PC-9 (cell line): Measurements from ENCODE around the gene CDKN1C. TPM values are rescaled to one million over a fixed set of nuclear protein-coding genes. Genes with fewer than 3 reads are reported as not detected.

Experiments used
- BruUV-seq: library from RNA; stranded (reverse); fragments of 400-500 nt; replicated peaks from 2 replicates; lab custom pipeline; 2021; lab: Mats Ljungman, UMichigan
- CTCF ChIA-PET: fragments of 300-600 bp; sonication (Branson Sonifier 250); formaldehyde crosslinking; loops from one replicate; lab custom pipeline; 2022; ENCODE audit warnings: antibody characterized with exemption; lab: Charles Lee
- POLR2A ChIA-PET: fragments of 300-600 bp; sonication (Branson Sonifier 250); formaldehyde crosslinking; loops from one replicate; lab custom pipeline; 2022; ENCODE audit warnings: antibody characterized with exemption; ENCODE audit not compliant: unreplicated experiment; lab: Charles Lee
- DNase-seq, 2 experiments: peaks; one replicate each; pipeline versions ENCODE4 v3.0.0 to v3.0.0-alpha.2; 2015 to 2022; ENCODE audit warnings: mixed read lengths in 1 of 2
- H2AFZ ChIP-seq: fragments of 200-600 bp; sonication (generic); 2 replicates; pipeline ENCODE4 v1.8.1; 2017; ENCODE audit warnings: antibody characterized with exemption
- H3F3A ChIP-seq: fragments of 200-600 bp; sonication (generic); 2 replicates; pipeline ENCODE4 v1.8.1; 2017; ENCODE audit warnings: antibody characterized with exemption, mild to moderate bottlenecking, low read depth; ENCODE audit not compliant: insufficient read depth
- H3K27ac ChIP-seq: fragments of 200-600 bp; sonication (generic); 2 replicates; pipeline ENCODE4 v1.6.1; 2016; ENCODE audit warnings: mixed run types
- H3K27me3 ChIP-seq: fragments of 200-600 bp; sonication (generic); 2 replicates; pipeline ENCODE4 v1.6.1; 2016; ENCODE audit warnings: low read depth, mixed run types; ENCODE audit not compliant: insufficient read depth
- H3K36me3 ChIP-seq: fragments of 200-600 bp; sonication (generic); 2 replicates; pipeline ENCODE4 v1.6.1; 2016; ENCODE audit warnings: low read depth, mixed run types
- H3K4me1 ChIP-seq: fragments of 200-600 bp; sonication (generic); replicated peaks from 2 replicates; pipeline ENCODE4 v1.6.1; 2016; ENCODE audit warnings: mixed run types; ENCODE audit not compliant: insufficient read depth
- H3K4me2 ChIP-seq: fragments of 200-600 bp; sonication (generic); 2 replicates; pipeline ENCODE4 v1.6.1; 2017; ENCODE audit warnings: mixed run types
- H3K4me3 ChIP-seq: fragments of 200-600 bp; sonication (generic); 2 replicates; pipeline ENCODE4 v1.6.1; 2016; ENCODE audit warnings: mixed run types
- H3K79me2 ChIP-seq: fragments of 200-600 bp; sonication (generic); 2 replicates; pipeline ENCODE4 v1.6.1; 2017; ENCODE audit warnings: low read depth, mixed run types
- H3K9me2 ChIP-seq: fragments of 200-600 bp; sonication (generic); 2 replicates; pipeline ENCODE4 v1.8.1; 2017; ENCODE audit warnings: mild to moderate bottlenecking; ENCODE audit not compliant: insufficient read depth
- H3K9me3 ChIP-seq: fragments of 200-600 bp; sonication (generic); 2 replicates; pipeline ENCODE4 v1.8.1; 2016; ENCODE audit warnings: low read depth; ENCODE audit not compliant: insufficient read depth
- H4K20me1 ChIP-seq: fragments of 200-600 bp; sonication (generic); 2 replicates; pipeline ENCODE4 v1.8.1; 2017; ENCODE audit not compliant: insufficient read depth
- CTCF ChIP-seq: fragments of 200-600 bp; sonication (generic); conservative IDR thresholded peaks from 2 replicates; pipeline ENCODE4 v1.6.1; 2017; ENCODE audit warnings: mixed run types, antibody characterized with exemption, mild to moderate bottlenecking, moderate library complexity
- EZH2 ChIP-seq: fragments of 200-600 bp; sonication (generic); IDR thresholded peaks from 2 replicates; pipeline ENCODE4 v1.8.0; 2017; ENCODE audit warnings: antibody characterized with exemption, low read depth
- intact Hi-C: fragments of 100-400 bp; cut with micrococcal nuclease; formaldehyde crosslinking; loops from one replicate; pipeline ENCODE4 v1.10.0; 2022; ENCODE audit not compliant: unreplicated experiment
- total RNA-seq: library from RNA; stranded (reverse); gene quantifications from 2 replicates; pipeline ENCODE4 v1.2.3, GENCODE V29; 2021

The CDKN1C gene
- total RNA-seq, 1 experiment from 2014 or later = 5.1 TPM

- H4K20me1 ChIP-seq = no peaks in the 10 kb centered on the region
- peak overlapping the region; percentile 92 for H3K27ac ChIP-seq
- peak overlapping the region; percentile 70 for H3K4me2 ChIP-seq
- no peaks in the 10 kb centered on the region for H3K9me3 ChIP-seq
- TF ChIP-seq EZH2 = no peak
- TF ChIP-seq CTCF = no peak
- peaks cover 32% of the 10 kb centered on the region for H3K4me1 ChIP-seq
- H3F3A ChIP-seq = peaks cover 19% of the 10 kb centered on the region
- H3K27me3 ChIP-seq = no peaks in the 10 kb centered on the region
- H2AFZ ChIP-seq = no peak overlapping the region
- peak overlapping the region; percentile 39; the same call in 1 of the 2 replicates for H3K4me3 ChIP-seq
- ChIA-PET CTCF (interaction anchor here (0.6 to 1.0 kb wide), 2 partner anchors 41 to 52 kb away, joined by 3 to 4 read pairs; no protein-coding TSS in a partner anchor), POLR2A (interaction anchor here (0.6 to 0.7 kb wide), 4 partner anchors 9 to 1145 kb away, joined by 3 to 4 read pairs (median 3); no protein-coding TSS in a partner anchor)
- intact Hi-C loops = loop anchor here (1.0 to 5.0 kb wide), 4 partner anchors 89 to 484 kb away; partner anchors contain the start of gene MRGPRG
- H3K9me2 ChIP-seq = no peaks in the 10 kb centered on the region
- BruUV-seq = no TSS peak
- no peaks in the 10 kb centered on the region for H3K36me3 ChIP-seq
- peaks cover 5% of the 10 kb centered on the region for H3K79me2 ChIP-seq
- peak; percentile 84 to 91 for DNase-seq
Observed at GRCh38 chr11:2933375-2934020, 47.9 kb upstream of the CDKN1C start.

GRCh38 chr11:2932850-2933251 is 47.3 kb upstream of the CDKN1C start:
- Histone ChIP-seq H3K36me3 (no peaks in the 10 kb centered on the region), H3K4me2 (peak overlapping the region; percentile 70), H2AFZ (no peak overlapping the region), H3K4me1 (peaks cover 32% of the 10 kb centered on the region), H3F3A (peaks cover 19% of the 10 kb centered on the region), H3K79me2 (peaks cover 12% of the 10 kb centered on the region), H3K4me3 (peak overlapping the region; percentile 39; the same call in 1 of the 2 replicates), H4K20me1 (peaks cover 2% of the 10 kb centered on the region; the same call in 1 of the 2 replicates), H3K9me3 (no peaks in the 10 kb centered on the region), H3K9me2 (no peaks in the 10 kb centered on the region), H3K27ac (peak overlapping the region; percentile 92), H3K27me3 (no peaks in the 10 kb centered on the region)
- ChIA-PET CTCF (interaction anchor here (0.6 to 1.0 kb wide), 2 partner anchors 41 to 51 kb away, joined by 3 to 4 read pairs; no protein-coding TSS in a partner anchor), POLR2A (interaction anchor here (0.6 to 0.7 kb wide), 2 partner anchors 9 to 677 kb away, joined by 3 read pairs; no protein-coding TSS in a partner anchor)
- DNase-seq = peak; percentile 52 to 61
- intact Hi-C loops = loop anchor here (1.0 to 5.0 kb wide), 4 partner anchors 89 to 484 kb away; partner anchors contain the start of gene MRGPRG
- TSS peak; percentile 5 for BruUV-seq
- TF ChIP-seq EZH2 = no peak
- no peak for TF ChIP-seq CTCF

GRCh38 chr11:2931771-2932738 is 46.5 kb upstream of the CDKN1C start:
- ChIA-PET POLR2A (no interaction called here), CTCF (interaction anchor here (0.6 to 1.1 kb wide), 2 partner anchors 32 to 399 kb away, joined by 3 read pairs; no protein-coding TSS in a partner anchor)
- intact Hi-C loops = loop anchor here (5.0 kb wide), 3 partner anchors 90 to 485 kb away; partner anchors contain the start of gene MRGPRG
- no peak for TF ChIP-seq EZH2
- no peak for TF ChIP-seq CTCF
- Histone ChIP-seq H3K27ac (peak overlapping the region; percentile 92), H3F3A (peaks cover 19% of the 10 kb centered on the region), H4K20me1 (peaks cover 5% of the 10 kb centered on the region; the same call in 1 of the 2 replicates), H3K9me2 (no peaks in the 10 kb centered on the region), H3K79me2 (peaks cover 20% of the 10 kb centered on the region), H3K4me1 (peaks cover 36% of the 10 kb centered on the region), H3K4me2 (peak overlapping the region; percentile 70), H2AFZ (no peak overlapping the region), H3K36me3 (no peaks in the 10 kb centered on the region), H3K4me3 (peak overlapping the region; percentile 39; the same call in 1 of the 2 replicates), H3K9me3 (no peaks in the 10 kb centered on the region), H3K27me3 (no peaks in the 10 kb centered on the region)
- BruUV-seq = no TSS peak
- no peak for DNase-seq
